Endothelial cell of umbilical vein (primary cell): ENCODE results near the gene CTSL. TPM values are rescaled to one million over a fixed set of nuclear protein-coding genes. Genes with fewer than 3 reads are reported as not detected.

Experiments
- BruUV-seq: library from RNA; stranded (reverse); fragments of 400-500 nt; replicated peaks from 2 replicates; lab custom pipeline; 2021; lab: Mats Ljungman, UMichigan
- CTCF ChIA-PET: fragments of 300-600, 350-600 bp; sonication (Branson Sonifier 250); formaldehyde crosslinking; loops from one replicate; lab custom pipeline; 2021; ENCODE audit warnings: antibody characterized with exemption, inconsistent platforms; lab: Charles Lee
- POLR2A ChIA-PET: fragments of 300-600, 350-600 bp; sonication (Branson Sonifier 250); formaldehyde crosslinking; loops from one replicate; lab custom pipeline; 2021; ENCODE audit warnings: antibody characterized with exemption, inconsistent platforms; lab: Charles Lee
- DNase-seq: peaks from one replicate; pipeline ENCODE4 v3.0.0-alpha.2; 2011; ENCODE audit warnings: low read depth, low spot score
- FAIRE-seq: peaks from 2 replicates; lab custom pipeline; 2011; peaks lifted over from hg19 to GRCh38; lab: Jason Lieb, UNC
- H2AFZ ChIP-seq: 2 replicates; pipeline ENCODE4 v1.6.0; 2012; ENCODE audit warnings: low read depth, low read length, control low read depth, inconsistent platforms
- H3K27ac ChIP-seq: 2 replicates; pipeline ENCODE4 v1.5.1; 2011; ENCODE audit warnings: low read depth, mild to moderate bottlenecking, control low read depth, low read length, moderate library complexity; ENCODE audit not compliant: insufficient read depth
- H3K27me3 ChIP-seq, 2 experiments: 2 replicates each; pipeline versions ENCODE4 v1.6.0 to v1.6.1; 2011; ENCODE audit warnings: low read length in 2 of 2, mixed read lengths in 1 of 2; ENCODE audit not compliant: control insufficient read depth in 2 of 2, insufficient read depth in 2 of 2
- H3K36me3 ChIP-seq, 2 experiments: 2 replicates in 1 of 2; 3 replicates in 1 of 2; pipeline ENCODE4 v1.5.1; 2011; ENCODE audit warnings: low read length in 2 of 2, mild to moderate bottlenecking in 1 of 2, moderate library complexity in 1 of 2; ENCODE audit not compliant: control insufficient read depth in 2 of 2, insufficient read depth in 2 of 2; ENCODE audit errors: extremely low read depth in 1 of 2
- H3K4me1 ChIP-seq: 3 replicates; pipeline ENCODE4 v1.5.1; 2011; ENCODE audit warnings: mild to moderate bottlenecking, low read length; ENCODE audit not compliant: control insufficient read depth, insufficient read depth; ENCODE audit errors: extremely low read depth
- H3K4me2 ChIP-seq: 2 replicates; pipeline ENCODE4 v1.6.1; 2011; ENCODE audit warnings: low read length, control low read depth, mixed read lengths; ENCODE audit not compliant: insufficient read depth
- H3K4me3 ChIP-seq, 3 experiments: fragments of 200-600 bp in 1 of 3; sonication (generic), shearing (Covaris generic) in 1 of 3; replicated peaks in 1 of 3; 2 replicates each; pipeline ENCODE4 v1.5.1; 2011 to 2016; ENCODE audit warnings: control low read depth in 3 of 3, low read length in 3 of 3, mild to moderate bottlenecking in 2 of 3, inconsistent platforms in 1 of 3, low read depth in 1 of 3, moderate library complexity in 1 of 3; ENCODE audit not compliant: insufficient read depth in 1 of 3
- H3K79me2 ChIP-seq: 2 replicates; pipeline ENCODE4 v1.6.0; 2012; ENCODE audit warnings: low read length, inconsistent platforms; ENCODE audit not compliant: control insufficient read depth, insufficient read depth
- H3K9ac ChIP-seq: replicated peaks from 2 replicates; pipeline ENCODE3; 2011; ENCODE audit warnings: low read length, control low read depth; ENCODE audit not compliant: insufficient read depth; ENCODE audit errors: extremely low read depth
- H3K9me1 ChIP-seq: replicated peaks from 3 replicates; pipeline ENCODE4 v1.6.0; 2011; ENCODE audit warnings: mild to moderate bottlenecking, low read length; ENCODE audit not compliant: control insufficient read depth, insufficient read depth; ENCODE audit errors: extremely low read depth
- H3K9me3 ChIP-seq: replicated peaks from 2 replicates; pipeline ENCODE4 v1.5.1; 2012; ENCODE audit warnings: low read length, inconsistent platforms; ENCODE audit not compliant: control insufficient read depth, insufficient read depth
- H4K20me1 ChIP-seq: replicated peaks from 2 replicates; pipeline ENCODE3; 2011; ENCODE audit warnings: mild to moderate bottlenecking, low read length; ENCODE audit not compliant: control insufficient read depth, insufficient read depth; ENCODE audit errors: extremely low read depth
- EZH2 ChIP-seq: IDR thresholded peaks from 2 replicates; pipeline ENCODE4 v1.6.1; 2012; ENCODE audit warnings: borderline replicate concordance, low read depth, mild to moderate bottlenecking, moderate library complexity, low read length, inconsistent platforms; ENCODE audit not compliant: severe bottlenecking
- FOS ChIP-seq: IDR thresholded peaks from 2 replicates; pipeline ENCODE4 v1.6.1; 2011; ENCODE audit warnings: mild to moderate bottlenecking, low read length, moderate library complexity, borderline replicate concordance; ENCODE audit not compliant: insufficient read depth
- JUN ChIP-seq: IDR thresholded peaks from 2 replicates; pipeline ENCODE4 v1.6.1; 2011; ENCODE audit warnings: borderline replicate concordance, low read depth; ENCODE audit not compliant: insufficient read length, insufficient read depth
- MYC ChIP-seq: IDR thresholded peaks from one replicate; pipeline ENCODE4 v1.6.1; 2011; ENCODE audit warnings: mild to moderate bottlenecking, low read depth, low read length
- POLR2AphosphoS5 ChIP-seq: IDR thresholded peaks from 2 replicates; pipeline ENCODE4 v1.6.1; 2012; ENCODE audit warnings: low read depth, mild to moderate bottlenecking, control low read depth, low read length, moderate library complexity; ENCODE audit not compliant: insufficient read depth
- dilution Hi-C: fragments of 300-500 bp; cut with MboI; formaldehyde crosslinking; loops from one replicate; pipeline ENCODE4 v1.15.0; 2019; ENCODE audit warnings: low sequenced_read_pairs; ENCODE audit not compliant: extremely low pct_ligation_motif_present
- intact Hi-C: fragments of 100-400 bp; cut with micrococcal nuclease; formaldehyde crosslinking; loops from one replicate; pipeline ENCODE4 v1.10.0; 2022
- polyA plus RNA-seq, 4 experiments: library from polyadenylated mRNA; depleted of rRNA in 3 of 4; stranded (reverse) in 3 of 4; unstranded in 1 of 4; fragments of >200 nt; gene quantifications; 2 replicates each; pipeline versions ENCODE4 v1.2.1 to v1.2.3, GENCODE V29; 2011 to 2012; ENCODE audit warnings: missing spikeins in 1 of 4
- total RNA-seq: library from RNA; stranded (reverse); gene quantifications from 2 replicates; pipeline ENCODE4 v1.2.3, GENCODE V29; 2021
- TF ChIP-seq, protein P1 (sequence below), 2 donors: IDR thresholded peaks; 1 replicate in 1 of 2; 2 replicates in 1 of 2; pipeline ENCODE4 v1.5.1; 2011; ENCODE audit warnings: low read length in 2 of 2, mild to moderate bottlenecking in 2 of 2, moderate library complexity in 2 of 2, control low read depth in 1 of 2, inconsistent platforms in 1 of 2, low read depth in 1 of 2; ENCODE audit not compliant: insufficient read depth in 1 of 2; ENCODE audit errors: extremely low read depth in 1 of 2
- TF ChIP-seq, protein P2 (sequence below): IDR thresholded peaks from 2 replicates; pipeline ENCODE4 v1.6.1; 2011; ENCODE audit not compliant: insufficient read depth, insufficient read length

CTSL gene
- total and polyA plus RNA-seq, 2 donors (not counting 3 experiments of a cell fraction or from before 2014, with no cell fraction given), result 98.4 to 107 TPM

DNA sequence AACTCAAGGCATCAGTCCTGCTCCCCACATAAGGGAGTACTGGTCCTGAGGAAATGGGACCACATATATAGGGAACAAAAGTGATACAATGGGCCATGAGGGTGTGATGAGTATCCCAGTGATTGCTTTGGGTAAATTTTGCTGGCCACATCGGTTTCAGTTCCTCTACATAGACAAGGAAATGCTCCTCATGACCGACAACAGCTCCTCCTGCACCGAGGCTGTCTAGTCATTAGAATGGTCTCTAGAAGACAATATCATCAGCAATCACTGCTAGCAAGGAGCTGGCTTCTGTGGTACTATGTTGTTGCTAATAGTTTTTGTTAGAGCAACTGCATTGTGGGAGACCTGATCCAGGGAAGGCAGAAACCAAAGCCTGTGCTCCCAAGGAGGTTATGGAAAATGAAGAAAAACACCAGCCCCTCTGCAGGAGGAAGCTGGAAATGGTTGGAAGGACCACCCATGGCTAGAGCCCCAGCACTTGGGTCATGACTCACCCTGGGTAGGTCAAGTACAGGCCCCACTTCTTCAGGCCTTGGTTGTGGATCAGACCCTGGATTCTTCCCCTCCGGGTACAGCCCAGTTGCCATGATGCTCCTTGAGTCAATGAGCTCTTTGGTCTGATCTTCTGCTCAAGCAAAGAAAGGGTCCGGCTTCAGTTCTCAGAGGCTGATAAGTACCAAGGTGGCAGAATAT lies 3.4 kb upstream of the CTSL start:
- H3K9me1 ChIP-seq, result no peaks in the 10 kb centered on the region
- CTCF ChIA-PET, result interaction anchor here (1.3 to 2.1 kb wide), 3 partner anchors 9 to 37 kb away, joined by 3 to 6 read pairs (median 4); no protein-coding TSS in a partner anchor
- H3K27ac ChIP-seq, result no peak overlapping the region
- no peaks in the 10 kb centered on the region for H3K79me2 ChIP-seq
- no peaks in the 10 kb centered on the region for H3K27me3 ChIP-seq
- H3K36me3 ChIP-seq, result no peaks in the 10 kb centered on the region
- H3K4me1 ChIP-seq, result no peaks in the 10 kb centered on the region
- no peak overlapping the region for H3K4me2 ChIP-seq
- POLR2A ChIA-PET, result no interaction called here
- no peak for TF ChIP-seq POLR2AphosphoS5
- no peak for TF ChIP-seq MYC
- no peak for TF ChIP-seq FOS
- DNase-seq, result no peak
- intact Hi-C loops, result no loop called here
- H3K9me3 ChIP-seq, result no peaks in the 10 kb centered on the region
- BruUV-seq, result no TSS peak
- no peak overlapping the region for H3K4me3 ChIP-seq
- H4K20me1 ChIP-seq, result no peaks in the 10 kb centered on the region
- dilution Hi-C loops, result no loop called here
- no peak overlapping the region for H3K9ac ChIP-seq
- no peak overlapping the region for H2AFZ ChIP-seq
- FAIRE-seq, result no peak

DNA sequence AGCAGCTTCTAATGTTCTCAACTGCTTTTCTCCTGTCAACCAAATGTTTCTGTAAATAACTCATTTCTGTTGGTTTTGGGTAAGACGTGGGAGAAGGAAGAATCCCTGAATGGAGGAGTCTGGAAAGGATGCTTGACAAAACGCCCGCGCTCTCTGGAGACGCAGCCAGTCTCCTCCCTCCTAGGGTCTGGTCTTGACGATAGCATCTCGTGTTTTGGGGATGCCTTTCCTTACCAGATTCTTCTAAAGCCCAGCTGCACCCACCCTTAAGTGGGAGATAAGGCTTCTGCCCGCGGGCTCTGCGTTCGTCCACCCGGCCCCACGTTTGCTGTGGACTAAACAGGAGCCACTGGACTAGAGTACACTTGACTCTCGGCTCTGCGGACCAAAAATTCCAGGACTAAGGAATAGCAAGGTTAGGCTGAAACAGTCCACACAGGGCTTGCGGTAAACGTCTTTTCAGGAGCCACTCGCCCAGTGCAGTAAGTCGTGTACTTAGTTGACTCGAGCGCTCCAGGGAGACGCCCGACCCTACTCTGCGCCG lies 491 bp upstream of the CTSL start:
- H2AFZ ChIP-seq, result peak overlapping the region; percentile 95
- dilution Hi-C loops, result no loop called here
- no peaks in the 10 kb centered on the region for H3K79me2 ChIP-seq
- peak overlapping the region; percentile 91 for H3K9ac ChIP-seq
- FAIRE-seq (peak; percentile 24), DNase-seq (no peak)
- BruUV-seq, result TSS peak; percentile 28
- peak overlapping the region; percentile 57 for H3K27ac ChIP-seq
- no peaks in the 10 kb centered on the region for H3K9me1 ChIP-seq
- no peaks in the 10 kb centered on the region for H4K20me1 ChIP-seq
- CTCF ChIA-PET, result interaction anchor here (0.8 to 3.1 kb wide), 9 partner anchors 9 to 778 kb away, joined by 3 to 24 read pairs (median 3); partner anchors contain the start of gene GAS1
- no peaks in the 10 kb centered on the region for H3K27me3 ChIP-seq
- no peaks in the 10 kb centered on the region for H3K36me3 ChIP-seq
- peak overlapping the region; percentile 47 for H3K4me2 ChIP-seq
- no peaks in the 10 kb centered on the region for H3K9me3 ChIP-seq
- no peaks in the 10 kb centered on the region for H3K4me1 ChIP-seq
- POLR2A ChIA-PET, result interaction anchor here (2.6 kb wide), 1 partner anchor 11 kb away, joined by 15 read pairs; no protein-coding TSS in a partner anchor
- peak overlapping the region; percentile 24 to 79 (median 57) for H3K4me3 ChIP-seq
- TF ChIP-seq, protein P1, sequence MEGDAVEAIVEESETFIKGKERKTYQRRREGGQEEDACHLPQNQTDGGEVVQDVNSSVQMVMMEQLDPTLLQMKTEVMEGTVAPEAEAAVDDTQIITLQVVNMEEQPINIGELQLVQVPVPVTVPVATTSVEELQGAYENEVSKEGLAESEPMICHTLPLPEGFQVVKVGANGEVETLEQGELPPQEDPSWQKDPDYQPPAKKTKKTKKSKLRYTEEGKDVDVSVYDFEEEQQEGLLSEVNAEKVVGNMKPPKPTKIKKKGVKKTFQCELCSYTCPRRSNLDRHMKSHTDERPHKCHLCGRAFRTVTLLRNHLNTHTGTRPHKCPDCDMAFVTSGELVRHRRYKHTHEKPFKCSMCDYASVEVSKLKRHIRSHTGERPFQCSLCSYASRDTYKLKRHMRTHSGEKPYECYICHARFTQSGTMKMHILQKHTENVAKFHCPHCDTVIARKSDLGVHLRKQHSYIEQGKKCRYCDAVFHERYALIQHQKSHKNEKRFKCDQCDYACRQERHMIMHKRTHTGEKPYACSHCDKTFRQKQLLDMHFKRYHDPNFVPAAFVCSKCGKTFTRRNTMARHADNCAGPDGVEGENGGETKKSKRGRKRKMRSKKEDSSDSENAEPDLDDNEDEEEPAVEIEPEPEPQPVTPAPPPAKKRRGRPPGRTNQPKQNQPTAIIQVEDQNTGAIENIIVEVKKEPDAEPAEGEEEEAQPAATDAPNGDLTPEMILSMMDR (IDR thresholded peaks at IDR 0.05; ENCODE audit: extremely low read depth in 1 of 2, insufficient read depth in 1 of 2, low read depth in 1 of 2, low read length in 2 of 2), result no peak
- TF ChIP-seq, protein P2, sequence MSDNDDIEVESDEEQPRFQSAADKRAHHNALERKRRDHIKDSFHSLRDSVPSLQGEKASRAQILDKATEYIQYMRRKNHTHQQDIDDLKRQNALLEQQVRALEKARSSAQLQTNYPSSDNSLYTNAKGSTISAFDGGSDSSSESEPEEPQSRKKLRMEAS, result no peak
- TF ChIP-seq EZH2 (no peak), JUN (no peak)
- intact Hi-C loops, result loop anchor here (1.0 to 5.0 kb wide), 2 partner anchors 11 to 228 kb away; partner anchors contain the start of gene DAPK1
